Measurements from ENCODE around the gene F2. TPM values are rescaled to one million over a fixed set of nuclear protein-coding genes. Genes with fewer than 3 reads are reported as not detected.

The F2 gene
- total RNA-seq = not detected in 2 replicates

DNA sequence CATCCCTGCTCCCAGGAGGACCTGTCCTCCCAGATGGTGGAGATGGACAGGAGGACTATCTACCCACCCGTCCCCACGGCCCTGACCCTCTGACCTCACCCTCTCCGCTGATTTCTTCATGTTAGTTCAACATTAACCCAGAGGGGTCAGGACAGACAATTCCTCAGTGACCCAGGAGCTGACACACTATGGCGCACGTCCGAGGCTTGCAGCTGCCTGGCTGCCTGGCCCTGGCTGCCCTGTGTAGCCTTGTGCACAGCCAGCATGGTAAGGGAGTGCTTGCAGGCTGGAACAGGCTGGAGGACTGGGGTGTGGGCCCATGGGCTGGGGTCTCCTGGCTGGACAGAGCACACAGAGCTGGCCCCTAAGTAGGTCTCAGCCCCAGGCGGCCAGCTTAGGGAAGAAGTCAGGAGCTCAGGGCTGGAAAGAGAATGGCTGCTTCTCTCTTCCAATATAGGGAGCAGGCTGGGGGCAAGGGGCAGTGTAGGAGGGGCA, at the start of gene F2:
TSS of gene F2 (plus strand) at position 166 of the 495 bp plus-strand sequence. CDS start at position 189, 23 bp downstream.

DNA sequence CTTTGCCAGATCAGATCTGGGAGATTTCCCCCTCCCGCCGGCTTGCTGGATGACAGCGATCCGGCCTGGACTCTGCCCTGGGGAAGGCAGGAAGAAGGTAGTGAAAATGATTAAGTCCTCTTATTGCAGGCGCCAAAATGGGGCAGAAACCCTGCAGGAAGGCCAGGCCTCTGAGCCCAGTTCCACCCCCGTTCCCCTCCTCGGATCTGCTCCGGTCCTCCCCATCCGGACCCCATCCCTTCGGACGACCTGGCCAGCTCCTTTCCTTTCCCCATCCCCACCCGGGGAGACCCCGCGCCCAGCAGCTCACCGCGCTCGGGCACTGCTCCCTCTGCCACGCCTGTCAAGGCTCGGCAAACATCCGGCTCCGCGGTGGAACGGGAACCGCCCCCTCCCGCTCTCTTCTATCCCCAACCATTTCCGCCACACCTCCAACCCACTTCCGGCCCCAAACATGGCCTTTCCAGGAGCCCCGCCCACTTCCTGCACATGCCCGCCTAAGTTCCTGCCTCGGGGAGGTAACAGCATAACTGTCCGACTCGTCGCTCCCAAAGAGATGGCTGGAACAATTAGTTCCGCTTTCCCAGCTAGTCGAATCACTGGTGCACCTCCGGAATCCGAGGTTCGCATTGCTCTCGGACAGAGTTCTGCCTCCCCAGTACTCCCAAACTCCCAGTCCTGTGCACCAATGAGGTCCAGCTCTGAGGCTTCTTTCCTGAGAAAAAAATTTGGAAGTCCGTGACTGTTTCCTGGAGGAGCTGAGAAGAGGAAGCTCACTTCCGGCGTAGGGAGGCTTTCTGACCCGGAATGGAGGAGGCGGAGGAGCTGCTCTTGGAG, 18.6 kb upstream of the F2 start, which contains the start of the genes ARHGAP1 and ZNF408:
TSS of gene ARHGAP1 (minus strand) at position 379 of the 837 bp plus-strand sequence. CDS start 4,512 bp downstream, outside the sequence.
TSS of gene ZNF408 (plus strand) at position 791 of the 837 bp plus-strand sequence. CDS start at position 808, 17 bp downstream.

Other genes with a start within 250 kb of the F2 start
- gene AMBRA1, start 125.2 kb upstream of the F2 start, total RNA-seq = 16.9 and 17.5 TPM in 2 replicates
- 3.9 and 4.1 TPM in 2 replicates for gene HARBI1, start 102.0 kb upstream of the F2 start, total RNA-seq
- 45.1 and 49.0 TPM in 2 replicates for gene ATG13, start 101.7 kb upstream of the F2 start, total RNA-seq
- gene ARHGAP1, start 18.6 kb upstream of the F2 start, total RNA-seq = 14.9 and 17.3 TPM in 2 replicates
- gene ZNF408, start 18.2 kb upstream of the F2 start, total RNA-seq = 4.4 and 7.8 TPM in 2 replicates
- 65.3 and 74.0 TPM in 2 replicates for gene CKAP5, start 127.1 kb downstream of the F2 start, total RNA-seq
- gene LRP4, start 199.3 kb downstream of the F2 start, total RNA-seq = 0.46 and 0.65 TPM in 2 replicates
- gene CSTPP1, start 217.5 kb downstream of the F2 start, total RNA-seq = 13.1 and 15.3 TPM in 2 replicates

All from epithelial cell of umbilical artery (primary cell).